KMS-11 (cell line): ENCODE measurements around the gene ARID1B.

Experiments
- H2AFZ ChIP-seq: fragments of 200-600 bp; sonication (generic); 2 replicates; pipeline ENCODE4 v1.6.1; 2016; ENCODE audit warnings: antibody characterized with exemption, mixed run types, low read depth
- H3K27ac ChIP-seq: fragments of 200-600 bp; sonication (generic); 2 replicates; pipeline ENCODE4 v1.6.1; 2016; ENCODE audit warnings: mild to moderate bottlenecking, mixed run types
- H3K27me3 ChIP-seq: fragments of 200-600 bp; sonication (generic); 2 replicates; pipeline ENCODE4 v1.6.1; 2017; ENCODE audit warnings: mild to moderate bottlenecking, low read depth, mixed run types, moderate library complexity; ENCODE audit not compliant: insufficient read depth
- H3K36me3 ChIP-seq: fragments of 200-600 bp; sonication (generic); 2 replicates; pipeline ENCODE4 v1.6.1; 2017; ENCODE audit warnings: mild to moderate bottlenecking, mixed run types; ENCODE audit not compliant: insufficient read depth
- H3K4me1 ChIP-seq: fragments of 200-600 bp; sonication (generic); 2 replicates; pipeline ENCODE4 v1.6.1; 2016; ENCODE audit warnings: mild to moderate bottlenecking, low read depth, mixed run types; ENCODE audit not compliant: poor library complexity, severe bottlenecking
- H3K4me2 ChIP-seq: fragments of 200-600 bp; sonication (generic); 2 replicates; pipeline ENCODE4 v1.7.0; 2016; ENCODE audit warnings: mild to moderate bottlenecking, mixed run types
- H3K4me3 ChIP-seq: fragments of 200-600 bp; sonication (generic); IDR thresholded peaks from 2 replicates; pipeline ENCODE4 v1.6.1; 2017; ENCODE audit warnings: low read depth, low read length, mixed read lengths; ENCODE audit not compliant: insufficient read depth
- H3K79me2 ChIP-seq: fragments of 200-600 bp; sonication (generic); 2 replicates; pipeline ENCODE4 v1.6.1; 2016; ENCODE audit warnings: low read depth, mixed run types; ENCODE audit not compliant: insufficient read depth
- H3K9ac ChIP-seq: fragments of 200-600 bp; sonication (generic); 2 replicates; pipeline ENCODE4 v1.6.1; 2016; ENCODE audit warnings: mild to moderate bottlenecking, mixed run types
- H4K20me1 ChIP-seq: fragments of 200-600 bp; sonication (generic); 2 replicates; pipeline ENCODE4 v1.6.1; 2016; ENCODE audit warnings: mild to moderate bottlenecking, mixed run types; ENCODE audit not compliant: insufficient read depth
- TF ChIP-seq, protein P1 (sequence below): fragments of 200-600 bp; sonication (generic); conservative IDR thresholded peaks from 2 replicates; pipeline ENCODE4 v1.6.1; 2017; ENCODE audit warnings: low read depth, mild to moderate bottlenecking, antibody characterized with exemption, low read length, moderate library complexity, mixed read lengths

The ARID1B gene

DNA sequence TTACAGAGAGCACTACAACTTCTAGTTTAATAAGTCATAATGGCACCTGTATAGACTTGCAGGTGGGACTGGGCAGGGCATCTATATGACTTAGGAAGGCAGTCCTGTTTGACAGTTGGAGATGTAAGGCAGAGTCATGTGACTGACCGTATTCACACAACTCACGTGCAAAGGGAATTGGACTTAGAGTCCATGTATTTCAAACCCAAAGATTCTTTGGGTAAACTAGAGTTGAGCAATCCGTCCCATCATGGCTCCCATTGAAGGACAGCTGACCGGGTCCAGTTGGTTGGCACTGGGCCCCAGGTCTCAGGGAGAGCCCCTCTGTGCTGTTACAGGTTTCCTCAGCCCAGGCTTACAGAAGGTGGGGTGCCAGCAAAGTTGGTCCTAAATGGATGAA, 121.9 kb downstream of the ARID1B start:
- Histone ChIP-seq H3K79me2 (peaks cover 49% of the 10 kb centered on the region; the same call in 1 of the 2 replicates), H3K4me1 (no peaks in the 10 kb centered on the region), H3K27me3 (no peaks in the 10 kb centered on the region), H3K36me3 (no peaks in the 10 kb centered on the region), H3K9ac (no peak overlapping the region), H3K4me2 (no peak overlapping the region), H3K27ac (no peak overlapping the region), H4K20me1 (peaks cover 15% of the 10 kb centered on the region; the same call in 1 of the 2 replicates), H3K4me3 (no peak overlapping the region), H2AFZ (no peak overlapping the region)
- TF ChIP-seq, protein P1, sequence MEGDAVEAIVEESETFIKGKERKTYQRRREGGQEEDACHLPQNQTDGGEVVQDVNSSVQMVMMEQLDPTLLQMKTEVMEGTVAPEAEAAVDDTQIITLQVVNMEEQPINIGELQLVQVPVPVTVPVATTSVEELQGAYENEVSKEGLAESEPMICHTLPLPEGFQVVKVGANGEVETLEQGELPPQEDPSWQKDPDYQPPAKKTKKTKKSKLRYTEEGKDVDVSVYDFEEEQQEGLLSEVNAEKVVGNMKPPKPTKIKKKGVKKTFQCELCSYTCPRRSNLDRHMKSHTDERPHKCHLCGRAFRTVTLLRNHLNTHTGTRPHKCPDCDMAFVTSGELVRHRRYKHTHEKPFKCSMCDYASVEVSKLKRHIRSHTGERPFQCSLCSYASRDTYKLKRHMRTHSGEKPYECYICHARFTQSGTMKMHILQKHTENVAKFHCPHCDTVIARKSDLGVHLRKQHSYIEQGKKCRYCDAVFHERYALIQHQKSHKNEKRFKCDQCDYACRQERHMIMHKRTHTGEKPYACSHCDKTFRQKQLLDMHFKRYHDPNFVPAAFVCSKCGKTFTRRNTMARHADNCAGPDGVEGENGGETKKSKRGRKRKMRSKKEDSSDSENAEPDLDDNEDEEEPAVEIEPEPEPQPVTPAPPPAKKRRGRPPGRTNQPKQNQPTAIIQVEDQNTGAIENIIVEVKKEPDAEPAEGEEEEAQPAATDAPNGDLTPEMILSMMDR = no peak

DNA sequence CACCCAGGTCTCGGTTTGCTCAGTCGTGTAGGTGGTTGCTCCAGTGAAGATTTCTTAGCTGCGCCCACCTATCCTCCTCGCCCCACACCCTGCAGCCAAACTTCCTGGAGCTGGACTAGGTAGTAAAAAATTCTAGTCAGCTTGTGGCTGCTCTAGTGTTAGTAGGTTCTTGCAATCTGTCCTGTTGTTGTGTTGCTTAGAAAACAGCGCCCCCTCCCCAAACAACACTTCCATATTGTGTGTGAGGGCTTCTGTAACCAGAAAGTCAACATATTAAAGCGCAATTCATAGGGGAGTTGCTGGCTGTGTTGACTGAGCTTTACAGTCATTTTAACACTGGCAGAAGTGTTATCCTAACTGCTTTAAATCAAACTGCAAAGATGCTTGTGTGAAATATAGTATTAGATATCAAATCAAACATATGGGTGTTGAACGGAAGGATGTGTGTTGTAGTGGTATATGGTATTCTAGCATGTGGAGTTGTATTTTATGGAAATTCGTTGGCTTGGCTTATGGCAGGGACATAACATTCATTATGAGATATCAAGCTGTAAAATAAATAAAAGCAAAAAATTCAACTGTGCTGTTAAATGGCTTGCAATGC, 122.5 kb downstream of the ARID1B start:
- no peaks in the 10 kb centered on the region for H3K4me1 ChIP-seq
- H3K4me2 ChIP-seq = no peak overlapping the region
- no peak overlapping the region for H3K4me3 ChIP-seq
- peaks cover 15% of the 10 kb centered on the region; the same call in 1 of the 2 replicates for H4K20me1 ChIP-seq
- H3K27ac ChIP-seq = no peak overlapping the region
- H3K27me3 ChIP-seq = no peaks in the 10 kb centered on the region
- H3K79me2 ChIP-seq = peaks cover 45% of the 10 kb centered on the region; the same call in 1 of the 2 replicates
- TF ChIP-seq, protein P1 = no peak
- no peak overlapping the region for H2AFZ ChIP-seq
- H3K9ac ChIP-seq = no peak overlapping the region
- no peaks in the 10 kb centered on the region for H3K36me3 ChIP-seq

DNA sequence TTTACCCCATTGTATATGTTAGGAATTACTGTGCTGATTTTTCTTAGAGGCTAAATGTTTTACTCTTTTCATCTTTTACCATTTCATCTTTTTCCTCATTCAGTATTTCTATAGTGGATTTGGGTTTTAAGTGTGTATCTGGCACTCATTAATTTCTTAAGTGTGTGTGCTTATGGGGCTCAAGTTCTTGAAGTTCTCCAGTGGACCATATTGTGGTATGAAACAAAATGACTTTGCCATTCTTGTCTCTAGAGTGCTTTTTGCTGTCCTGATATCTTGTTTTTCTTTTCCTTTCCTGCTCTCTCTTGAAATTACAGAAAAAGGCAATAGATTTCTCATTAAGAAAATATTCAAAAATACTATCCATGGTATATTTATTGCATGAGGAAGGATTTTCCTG, 123.1 kb downstream of the ARID1B start:
- Histone ChIP-seq H3K36me3 (no peaks in the 10 kb centered on the region), H3K4me1 (no peaks in the 10 kb centered on the region), H3K27me3 (no peaks in the 10 kb centered on the region), H3K9ac (no peak overlapping the region), H4K20me1 (peaks cover 15% of the 10 kb centered on the region; the same call in 1 of the 2 replicates), H3K27ac (no peak overlapping the region), H3K4me3 (no peak overlapping the region), H3K79me2 (peaks cover 38% of the 10 kb centered on the region; the same call in 1 of the 2 replicates), H3K4me2 (no peak overlapping the region), H2AFZ (no peak overlapping the region)
- TF ChIP-seq, protein P1 = no peak

GRCh38 chr6:156901309-156902019, 124.3 kb downstream of the ARID1B start:
- H3K4me3 ChIP-seq = no peak overlapping the region
- H2AFZ ChIP-seq = no peak overlapping the region
- no peaks in the 10 kb centered on the region for H3K4me1 ChIP-seq
- peaks cover 15% of the 10 kb centered on the region; the same call in 1 of the 2 replicates for H4K20me1 ChIP-seq
- no peak overlapping the region for H3K4me2 ChIP-seq
- TF ChIP-seq, protein P1 = no peak
- H3K27ac ChIP-seq = no peak overlapping the region
- no peaks in the 10 kb centered on the region for H3K36me3 ChIP-seq
- H3K79me2 ChIP-seq = peaks cover 27% of the 10 kb centered on the region; the same call in 1 of the 2 replicates
- no peaks in the 10 kb centered on the region for H3K27me3 ChIP-seq
- H3K9ac ChIP-seq = no peak overlapping the region
